Astrocyte (in vitro differentiated cells and primary cell): Measurements from ENCODE around the gene HCN1. TPM values are rescaled to one million over a fixed set of nuclear protein-coding genes. Genes with fewer than 3 reads are reported as not detected.

Experiments used
- DNase-seq: peaks from one replicate; pipeline ENCODE4 v3.0.0-alpha.2; 2010; ENCODE audit warnings: low read depth
- FAIRE-seq: peaks from 2 replicates; lab custom pipeline; 2011; peaks lifted over from hg19 to GRCh38; lab: Jason Lieb, UNC
- H2AFZ ChIP-seq: 2 replicates; pipeline ENCODE4 v1.6.0; 2012; ENCODE audit warnings: low read depth, low read length, inconsistent platforms
- H3K27ac ChIP-seq: 2 replicates; pipeline ENCODE4 v1.5.1; 2011; ENCODE audit warnings: low read depth, low read length, inconsistent platforms
- H3K27me3 ChIP-seq: 2 replicates; pipeline ENCODE4 v1.6.0; 2011; ENCODE audit warnings: low read length, inconsistent platforms; ENCODE audit not compliant: insufficient read depth
- H3K36me3 ChIP-seq: 2 replicates; pipeline ENCODE4 v1.5.1; 2011; ENCODE audit warnings: low read length, inconsistent platforms; ENCODE audit not compliant: insufficient read depth
- H3K4me1 ChIP-seq: 2 replicates; pipeline ENCODE4 v1.5.1; 2011; ENCODE audit warnings: low read length, inconsistent platforms; ENCODE audit not compliant: insufficient read depth
- H3K4me2 ChIP-seq: 2 replicates; pipeline ENCODE4 v1.6.0; 2012; ENCODE audit warnings: low read length, inconsistent platforms
- H3K4me3 ChIP-seq: 2 replicates; pipeline ENCODE4 v1.5.1; 2011; ENCODE audit warnings: low read depth, mild to moderate bottlenecking, low read length, inconsistent platforms; ENCODE audit not compliant: insufficient read depth
- H3K79me2 ChIP-seq: 2 replicates; pipeline ENCODE4 v1.6.0; 2012; ENCODE audit warnings: mild to moderate bottlenecking, low read length, inconsistent platforms; ENCODE audit not compliant: insufficient read depth
- H3K9ac ChIP-seq: 2 replicates; pipeline ENCODE4 v1.6.0; 2012; ENCODE audit warnings: mild to moderate bottlenecking, low read length, inconsistent platforms
- H3K9me3 ChIP-seq: 2 replicates; pipeline ENCODE4 v1.5.1; 2012; ENCODE audit warnings: low read depth, mild to moderate bottlenecking, low read length, inconsistent platforms; ENCODE audit not compliant: insufficient read depth
- H4K20me1 ChIP-seq: 2 replicates; pipeline ENCODE4 v1.6.0; 2012; ENCODE audit warnings: low read length, inconsistent platforms; ENCODE audit not compliant: insufficient read depth
- H3K27ac Mint-ChIP-seq: one replicate; pipeline ENCODE4 v1.8.0; 2021; ENCODE audit warnings: mild to moderate bottlenecking, mixed read lengths; ENCODE audit not compliant: unreplicated experiment
- H3K27me3 Mint-ChIP-seq: one replicate; pipeline ENCODE4 v1.8.0; 2021; ENCODE audit warnings: low read depth, mixed read lengths; ENCODE audit not compliant: unreplicated experiment
- H3K36me3 Mint-ChIP-seq: one replicate; pipeline ENCODE4 v1.8.0; 2021; ENCODE audit warnings: low read depth, mixed read lengths; ENCODE audit not compliant: unreplicated experiment
- H3K4me1 Mint-ChIP-seq: one replicate; pipeline ENCODE4 v1.8.0; 2021; ENCODE audit warnings: low read depth, mixed read lengths; ENCODE audit not compliant: unreplicated experiment
- H3K4me3 Mint-ChIP-seq: one replicate; pipeline ENCODE4 v1.8.0; 2021; ENCODE audit warnings: mild to moderate bottlenecking, moderate library complexity, mixed read lengths; ENCODE audit not compliant: unreplicated experiment
- H3K9me3 Mint-ChIP-seq: one replicate; pipeline ENCODE4 v1.8.0; 2021; ENCODE audit warnings: mild to moderate bottlenecking, mixed read lengths; ENCODE audit not compliant: unreplicated experiment
- EZH2 ChIP-seq: IDR thresholded peaks from 2 replicates; pipeline ENCODE4 v1.6.1; 2012; ENCODE audit warnings: mild to moderate bottlenecking, low read length, inconsistent platforms; ENCODE audit not compliant: insufficient read depth
- total RNA-seq: library from RNA; stranded (reverse); gene quantifications from 2 replicates; pipeline ENCODE4 v1.2.1, GENCODE V29; 2021
- TF ChIP-seq, protein P1 (sequence below): IDR thresholded peaks from 2 replicates; pipeline ENCODE4 v1.5.1; 2011; ENCODE audit warnings: low read depth, mild to moderate bottlenecking, inconsistent platforms, low read length, moderate library complexity; ENCODE audit not compliant: insufficient read depth

HCN1 gene
- total RNA-seq, 1 donor from 2014 or later: 0.11 TPM

DNA sequence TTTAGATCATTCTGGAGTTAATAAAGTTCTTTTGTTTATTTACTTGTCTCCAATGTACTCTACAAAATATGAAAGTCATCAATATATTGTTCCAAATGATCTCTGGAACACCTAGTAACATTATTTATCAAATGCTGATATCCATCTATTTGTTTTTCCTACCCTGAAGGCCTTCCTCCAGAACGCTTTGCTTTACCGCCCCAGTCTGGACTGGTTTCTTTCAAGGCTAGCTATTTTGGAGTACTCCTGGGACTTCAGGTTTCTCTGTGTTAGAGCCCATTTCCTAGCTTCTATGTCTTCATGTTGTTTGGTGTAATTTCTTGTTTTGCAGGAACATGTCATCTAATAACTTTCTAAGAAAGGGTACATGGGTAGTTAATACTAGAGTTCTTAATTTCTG, 9.6 kb downstream of the HCN1 start:
- Histone ChIP-seq H3K4me2 (no peak overlapping the region), H3K4me1 (no peaks in the 10 kb centered on the region), H4K20me1 (no peaks in the 10 kb centered on the region), H3K79me2 (no peaks in the 10 kb centered on the region), H2AFZ (no peak overlapping the region), H3K9ac (no peak overlapping the region), H3K36me3 (no peaks in the 10 kb centered on the region), H3K27ac (no peak overlapping the region), H3K9me3 (no peaks in the 10 kb centered on the region), H3K27me3 (no peaks in the 10 kb centered on the region), H3K4me3 (no peak overlapping the region)
- TF ChIP-seq, protein P1, sequence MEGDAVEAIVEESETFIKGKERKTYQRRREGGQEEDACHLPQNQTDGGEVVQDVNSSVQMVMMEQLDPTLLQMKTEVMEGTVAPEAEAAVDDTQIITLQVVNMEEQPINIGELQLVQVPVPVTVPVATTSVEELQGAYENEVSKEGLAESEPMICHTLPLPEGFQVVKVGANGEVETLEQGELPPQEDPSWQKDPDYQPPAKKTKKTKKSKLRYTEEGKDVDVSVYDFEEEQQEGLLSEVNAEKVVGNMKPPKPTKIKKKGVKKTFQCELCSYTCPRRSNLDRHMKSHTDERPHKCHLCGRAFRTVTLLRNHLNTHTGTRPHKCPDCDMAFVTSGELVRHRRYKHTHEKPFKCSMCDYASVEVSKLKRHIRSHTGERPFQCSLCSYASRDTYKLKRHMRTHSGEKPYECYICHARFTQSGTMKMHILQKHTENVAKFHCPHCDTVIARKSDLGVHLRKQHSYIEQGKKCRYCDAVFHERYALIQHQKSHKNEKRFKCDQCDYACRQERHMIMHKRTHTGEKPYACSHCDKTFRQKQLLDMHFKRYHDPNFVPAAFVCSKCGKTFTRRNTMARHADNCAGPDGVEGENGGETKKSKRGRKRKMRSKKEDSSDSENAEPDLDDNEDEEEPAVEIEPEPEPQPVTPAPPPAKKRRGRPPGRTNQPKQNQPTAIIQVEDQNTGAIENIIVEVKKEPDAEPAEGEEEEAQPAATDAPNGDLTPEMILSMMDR: no peak
- H3K4me1 Mint-ChIP-seq: no peaks in the 10 kb centered on the region
- H3K4me3 Mint-ChIP-seq: no peak overlapping the region
- no peak overlapping the region for H3K27ac Mint-ChIP-seq
- no peaks in the 10 kb centered on the region for H3K9me3 Mint-ChIP-seq
- H3K27me3 Mint-ChIP-seq: peaks cover under 1% of the 10 kb centered on the region
- H3K36me3 Mint-ChIP-seq: no peaks in the 10 kb centered on the region
- DNase-seq: no peak
- FAIRE-seq: no peak

DNA sequence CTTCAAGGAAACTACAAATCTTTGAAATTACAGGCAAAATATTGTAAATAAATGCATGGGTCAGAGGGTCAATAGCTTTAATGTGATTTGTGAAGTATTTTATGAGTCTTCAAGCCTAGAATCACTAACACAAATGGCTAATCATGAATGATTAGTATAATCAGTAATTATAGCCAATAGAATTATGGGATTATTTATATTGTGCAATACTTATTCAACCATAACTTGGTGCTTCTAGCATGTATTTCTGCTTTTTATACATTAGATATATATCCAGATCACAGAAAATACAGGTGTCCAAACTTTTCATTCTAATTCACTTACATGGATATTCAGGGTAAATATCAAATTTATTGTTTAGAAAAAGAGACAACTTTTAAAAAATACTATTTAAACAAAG, 12.1 kb downstream of the HCN1 start:
- no peaks in the 10 kb centered on the region for H3K4me1 ChIP-seq
- no peaks in the 10 kb centered on the region for H3K27me3 ChIP-seq
- no peaks in the 10 kb centered on the region for H4K20me1 ChIP-seq
- no peaks in the 10 kb centered on the region for H3K36me3 ChIP-seq
- H2AFZ ChIP-seq: no peak overlapping the region
- no peak for FAIRE-seq
- H3K4me3 ChIP-seq: no peak overlapping the region
- no peaks in the 10 kb centered on the region for H3K4me1 Mint-ChIP-seq
- no peaks in the 10 kb centered on the region for H3K79me2 ChIP-seq
- no peak overlapping the region for H3K27ac ChIP-seq
- H3K27ac Mint-ChIP-seq: no peak overlapping the region
- DNase-seq: no peak
- no peaks in the 10 kb centered on the region for H3K9me3 ChIP-seq
- H3K9me3 Mint-ChIP-seq: no peaks in the 10 kb centered on the region
- TF ChIP-seq, protein P1: no peak
- no peak for TF ChIP-seq EZH2
- no peak overlapping the region for H3K4me3 Mint-ChIP-seq
- no peak overlapping the region for H3K4me2 ChIP-seq
- H3K9ac ChIP-seq: no peak overlapping the region
- H3K27me3 Mint-ChIP-seq: no peaks in the 10 kb centered on the region
- H3K36me3 Mint-ChIP-seq: no peaks in the 10 kb centered on the region

DNA sequence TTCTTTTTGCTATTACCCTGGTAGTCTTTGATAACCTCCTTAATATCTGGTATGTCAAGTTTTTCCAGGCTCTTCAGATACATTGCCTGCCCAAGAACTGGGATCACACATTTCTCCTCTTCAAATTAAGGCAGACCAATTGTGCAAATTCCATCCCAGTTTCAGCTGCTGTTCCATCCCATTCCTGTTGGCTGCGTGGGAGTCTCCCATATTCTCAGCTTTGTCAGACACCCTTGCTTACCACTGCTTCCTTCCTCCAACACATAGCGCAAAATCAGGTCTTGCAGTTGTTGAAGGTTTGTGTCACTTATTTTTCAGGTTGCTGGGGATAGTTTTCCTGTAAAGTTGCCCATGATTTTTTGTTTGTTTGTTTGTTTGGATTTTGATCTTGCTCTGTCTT, 15.2 kb downstream of the HCN1 start:
- TF ChIP-seq, protein P1: no peak
- no peak for TF ChIP-seq EZH2
- no peaks in the 10 kb centered on the region for H3K4me1 ChIP-seq
- Mint-ChIP-seq H3K36me3 (no peaks in the 10 kb centered on the region), H3K9me3 (no peaks in the 10 kb centered on the region), H3K27ac (no peak overlapping the region), H3K27me3 (no peaks in the 10 kb centered on the region), H3K4me1 (no peaks in the 10 kb centered on the region), H3K4me3 (no peak overlapping the region)
- H3K9me3 ChIP-seq: no peaks in the 10 kb centered on the region
- no peak overlapping the region for H3K4me3 ChIP-seq
- no peak overlapping the region for H3K4me2 ChIP-seq
- DNase-seq (no peak), FAIRE-seq (no peak)
- H3K9ac ChIP-seq: no peak overlapping the region
- H4K20me1 ChIP-seq: no peaks in the 10 kb centered on the region
- no peaks in the 10 kb centered on the region for H3K27me3 ChIP-seq
- no peaks in the 10 kb centered on the region for H3K36me3 ChIP-seq
- no peak overlapping the region for H3K27ac ChIP-seq
- no peak overlapping the region for H2AFZ ChIP-seq
- no peaks in the 10 kb centered on the region for H3K79me2 ChIP-seq
